DND-41 (cell line): ENCODE measurements around the gene CACNA2D1.

Experiments used
- EZH2 ChIP-seq: IDR thresholded peaks from 3 replicates; pipeline ENCODE4 v1.6.1; 2012; ENCODE audit warnings: borderline replicate concordance, low read depth, mild to moderate bottlenecking, moderate library complexity, low read length, inconsistent platforms; ENCODE audit not compliant: severe bottlenecking
- TF ChIP-seq, protein P1 (sequence below): IDR thresholded peaks from 2 replicates; pipeline ENCODE4 v1.5.1; 2012; ENCODE audit warnings: borderline replicate concordance, low read length, moderate library complexity, mild to moderate bottlenecking; ENCODE audit not compliant: poor library complexity, severe bottlenecking; ENCODE audit errors: extremely low read depth

DNA sequence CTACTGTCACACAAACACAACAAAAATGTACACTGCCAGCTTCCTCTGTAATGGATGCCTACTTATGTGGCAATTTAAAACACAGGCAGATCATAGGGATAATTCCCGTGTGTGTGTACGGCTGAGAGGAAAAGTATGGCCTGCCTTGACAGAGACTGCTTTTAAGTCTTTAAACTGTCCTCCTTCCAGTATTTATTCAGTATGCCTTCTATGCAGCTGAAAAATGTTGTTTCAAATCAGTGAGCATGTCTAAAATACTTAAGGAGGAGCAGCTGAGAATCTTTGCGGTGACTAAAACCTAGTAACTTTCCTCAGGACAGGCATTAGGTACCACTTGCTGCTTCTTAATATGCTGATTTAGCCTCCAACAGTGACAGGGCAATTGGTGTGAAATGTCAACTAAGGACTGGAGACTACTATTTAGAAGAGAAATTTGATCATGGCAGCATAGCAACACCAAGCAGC, 126.3 kb downstream of the CACNA2D1 start:
- TF ChIP-seq, protein P1, sequence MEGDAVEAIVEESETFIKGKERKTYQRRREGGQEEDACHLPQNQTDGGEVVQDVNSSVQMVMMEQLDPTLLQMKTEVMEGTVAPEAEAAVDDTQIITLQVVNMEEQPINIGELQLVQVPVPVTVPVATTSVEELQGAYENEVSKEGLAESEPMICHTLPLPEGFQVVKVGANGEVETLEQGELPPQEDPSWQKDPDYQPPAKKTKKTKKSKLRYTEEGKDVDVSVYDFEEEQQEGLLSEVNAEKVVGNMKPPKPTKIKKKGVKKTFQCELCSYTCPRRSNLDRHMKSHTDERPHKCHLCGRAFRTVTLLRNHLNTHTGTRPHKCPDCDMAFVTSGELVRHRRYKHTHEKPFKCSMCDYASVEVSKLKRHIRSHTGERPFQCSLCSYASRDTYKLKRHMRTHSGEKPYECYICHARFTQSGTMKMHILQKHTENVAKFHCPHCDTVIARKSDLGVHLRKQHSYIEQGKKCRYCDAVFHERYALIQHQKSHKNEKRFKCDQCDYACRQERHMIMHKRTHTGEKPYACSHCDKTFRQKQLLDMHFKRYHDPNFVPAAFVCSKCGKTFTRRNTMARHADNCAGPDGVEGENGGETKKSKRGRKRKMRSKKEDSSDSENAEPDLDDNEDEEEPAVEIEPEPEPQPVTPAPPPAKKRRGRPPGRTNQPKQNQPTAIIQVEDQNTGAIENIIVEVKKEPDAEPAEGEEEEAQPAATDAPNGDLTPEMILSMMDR: no peak
- TF ChIP-seq EZH2: no peak
